WTC11 (cell line): Measurements from ENCODE around the gene GPATCH4. TPM values are rescaled to one million over a fixed set of nuclear protein-coding genes. Genes with fewer than 3 reads are reported as not detected.

ENCODE experiments used
- ATAC-seq: fragments of 200-7000 bp; cut with Tn5 transposase; 2 replicates; pipeline ENCODE4 v1.10.0; 2021; ENCODE audit warnings: mild to moderate bottlenecking, moderate library complexity
- CTCF ChIA-PET: fragments of 300-600 bp; sonication (Branson Sonifier 250); formaldehyde crosslinking; loops from one replicate; lab custom pipeline; 2021; ENCODE audit warnings: antibody characterized with exemption; lab: Charles Lee
- POLR2A ChIA-PET: fragments of 350-600 bp; sonication (Branson Sonifier 250); formaldehyde crosslinking; loops from one replicate; lab custom pipeline; 2021; ENCODE audit warnings: antibody characterized with exemption; lab: Charles Lee
- DNase-seq: peaks from one replicate; pipeline ENCODE4 v3.0.0; 2021; ENCODE audit warnings: low spot score
- H3K27ac Mint-ChIP-seq: 2 replicates; pipeline ENCODE4 v1.8.0; 2021; ENCODE audit warnings: mixed read lengths
- H3K27me3 Mint-ChIP-seq: 2 replicates; pipeline ENCODE4 v1.8.0; 2021; ENCODE audit warnings: low read depth, mild to moderate bottlenecking, moderate library complexity, mixed read lengths
- H3K36me3 Mint-ChIP-seq: 2 replicates; pipeline ENCODE4 v1.8.0; 2021; ENCODE audit warnings: mixed read lengths
- H3K4me1 Mint-ChIP-seq: 2 replicates; pipeline ENCODE4 v1.8.0; 2022; ENCODE audit warnings: mixed read lengths
- H3K4me3 Mint-ChIP-seq: 2 replicates; pipeline ENCODE4 v1.8.0; 2021; ENCODE audit warnings: mild to moderate bottlenecking, moderate library complexity, mixed read lengths
- H3K9me3 Mint-ChIP-seq: 2 replicates; pipeline ENCODE4 v1.8.0; 2021; ENCODE audit warnings: mixed read lengths
- ARID4B ChIP-seq: sonication (generic); formaldehyde crosslinking; IDR thresholded peaks from 2 replicates; pipeline ENCODE4 v1.8.0; 2023; ENCODE audit warnings: missing genetic modification reagents, mild to moderate bottlenecking, borderline replicate concordance
- ATF1 ChIP-seq: sonication (generic); formaldehyde crosslinking; IDR thresholded peaks from 2 replicates; pipeline ENCODE4 v1.8.1; 2023; ENCODE audit warnings: mild to moderate bottlenecking, moderate library complexity, missing genetic modification reagents
- CBFB ChIP-seq: sonication (generic); formaldehyde crosslinking; IDR thresholded peaks from 2 replicates; pipeline ENCODE4 v1.8.1; 2022; ENCODE audit warnings: mild to moderate bottlenecking, low read depth, missing genetic modification reagents
- CREB1 ChIP-seq: sonication (generic); formaldehyde crosslinking; IDR thresholded peaks from 2 replicates; pipeline ENCODE4 v1.8.0; 2023; ENCODE audit warnings: mild to moderate bottlenecking, missing genetic modification reagents
- ETV6 ChIP-seq: sonication (generic); formaldehyde crosslinking; IDR thresholded peaks from 2 replicates; pipeline ENCODE4 v1.8.1; 2022; ENCODE audit warnings: mild to moderate bottlenecking, missing genetic modification reagents
- FOXK1 ChIP-seq: sonication (generic); formaldehyde crosslinking; IDR thresholded peaks from 2 replicates; pipeline ENCODE4 v1.8.0; 2022; ENCODE audit warnings: mild to moderate bottlenecking, moderate library complexity, missing genetic modification reagents
- MLX ChIP-seq: sonication (generic); formaldehyde crosslinking; IDR thresholded peaks from 2 replicates; pipeline ENCODE4 v1.8.1; 2023; ENCODE audit warnings: mild to moderate bottlenecking, missing genetic modification reagents, moderate library complexity
- MYBL2 ChIP-seq: sonication (generic); formaldehyde crosslinking; IDR thresholded peaks from 2 replicates; pipeline ENCODE4 v1.8.1; 2023; ENCODE audit warnings: mild to moderate bottlenecking, moderate library complexity, missing genetic modification reagents
- NFE2L1 ChIP-seq: sonication (generic); formaldehyde crosslinking; IDR thresholded peaks from 2 replicates; pipeline ENCODE4 v1.8.1; 2023; ENCODE audit warnings: missing genetic modification reagents
- PREB ChIP-seq: sonication (generic); formaldehyde crosslinking; IDR thresholded peaks from 2 replicates; pipeline ENCODE4 v1.8.1; 2022; ENCODE audit warnings: mild to moderate bottlenecking, missing genetic modification reagents, moderate library complexity, borderline replicate concordance
- PRRX2 ChIP-seq: fragments of 250-450 bp; sonication (Bioruptor Pico); IDR thresholded peaks from 2 replicates; pipeline ENCODE4 v1.8.0; 2021; ENCODE audit warnings: mild to moderate bottlenecking
- RELA ChIP-seq: sonication (generic); formaldehyde crosslinking; IDR thresholded peaks from 2 replicates; pipeline ENCODE4 v1.8.1; 2022; ENCODE audit warnings: missing genetic modification reagents, mild to moderate bottlenecking, borderline replicate concordance
- SOX15 ChIP-seq: fragments of 250-450 bp; sonication (Bioruptor Pico); IDR thresholded peaks from 2 replicates; pipeline ENCODE4 v1.9.0; 2021; ENCODE audit warnings: mild to moderate bottlenecking
- TP53 ChIP-seq: sonication (generic); formaldehyde crosslinking; IDR thresholded peaks from 2 replicates; pipeline ENCODE4 v1.8.1; 2023; ENCODE audit warnings: mild to moderate bottlenecking, missing genetic modification reagents
- ZNF317 ChIP-seq: sonication (generic); formaldehyde crosslinking; IDR thresholded peaks from 2 replicates; pipeline ENCODE4 v1.8.1; 2023; ENCODE audit warnings: low read depth, mild to moderate bottlenecking, moderate library complexity, missing genetic modification reagents, borderline replicate concordance
- ZNF416 ChIP-seq: fragments of 250-450 bp; sonication (Bioruptor Pico); IDR thresholded peaks from 2 replicates; pipeline ENCODE4 v1.9.0; 2021; ENCODE audit warnings: mild to moderate bottlenecking, inconsistent platforms
- ZNF512 ChIP-seq: sonication (generic); formaldehyde crosslinking; IDR thresholded peaks from 2 replicates; pipeline ENCODE4 v1.8.1; 2022; ENCODE audit warnings: missing genetic modification reagents, borderline replicate concordance
- total RNA-seq: library from RNA; stranded (reverse); gene quantifications from 3 replicates; pipeline ENCODE4 v1.2.3, GENCODE V29; 2021

Gene GPATCH4
- total RNA-seq, 1 experiment from 2014 or later = 50.1 TPM

DNA sequence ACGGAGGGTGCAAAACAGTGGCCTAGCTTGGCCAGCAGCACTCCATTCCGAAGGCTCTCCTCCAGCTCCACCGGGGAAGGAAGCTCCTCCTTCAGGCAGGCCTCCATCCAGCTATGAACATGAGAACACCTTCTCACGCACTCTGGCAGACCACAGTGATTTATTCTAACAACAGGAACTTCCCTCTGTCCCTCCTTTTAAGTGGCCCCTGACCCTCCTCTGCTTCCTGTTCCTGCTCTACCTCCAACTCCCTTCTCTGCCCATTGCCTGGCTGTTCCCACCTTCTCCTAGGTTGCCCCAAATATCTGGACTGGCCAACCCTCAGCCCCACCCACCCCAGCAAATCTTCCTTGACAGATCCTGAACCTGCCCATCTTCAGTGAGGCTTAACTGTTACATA is 34.8 kb downstream of the GPATCH4 start (continued):
- TF ChIP-seq ZNF512 (CRISPR knock-in tag) = no peak
- no peak for TF ChIP-seq PRRX2 (CRISPR knock-in tag)
- TF ChIP-seq SOX15 = no peak
- TF ChIP-seq ZNF416 (CRISPR knock-in tag) = no peak
- no peak for TF ChIP-seq ATF1 (CRISPR knock-in tag)
- no peak for TF ChIP-seq CREB1 (CRISPR knock-in tag)
- TF ChIP-seq RELA (CRISPR knock-in tag) = no peak

DNA sequence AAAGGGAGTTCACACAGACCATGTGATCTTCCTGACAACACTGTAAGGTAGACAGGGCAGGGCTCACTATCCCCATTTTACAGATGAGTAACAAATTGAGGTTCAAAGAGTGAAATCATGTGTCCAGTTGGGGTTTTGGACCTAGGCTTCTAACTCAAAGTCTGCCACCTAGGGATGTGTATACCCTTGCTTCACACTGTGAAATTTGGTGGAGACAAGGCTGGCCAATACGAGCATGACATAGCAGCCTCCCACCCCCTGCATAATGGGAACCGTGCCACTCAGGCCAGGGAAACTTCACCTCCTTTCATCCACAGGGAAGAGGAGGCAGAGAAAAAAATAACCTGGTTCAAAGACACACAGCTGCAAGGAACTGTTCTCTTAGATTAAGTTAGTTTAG is 35.8 kb downstream of the GPATCH4 start:
- Mint-ChIP-seq H3K27me3 (no peaks in the 10 kb centered on the region), H3K36me3 (peaks cover 32% of the 10 kb centered on the region), H3K27ac (no peak overlapping the region), H3K4me3 (no peak overlapping the region), H3K9me3 (no peaks in the 10 kb centered on the region), H3K4me1 (no peaks in the 10 kb centered on the region)
- TF ChIP-seq FOXK1 = no peak
- no peak for TF ChIP-seq TP53
- no peak for TF ChIP-seq CBFB (CRISPR knock-in tag)
- TF ChIP-seq ZNF512 (CRISPR knock-in tag) = no peak
- TF ChIP-seq SOX15 = no peak
- TF ChIP-seq ARID4B (CRISPR knock-in tag) = no peak
- no peak for TF ChIP-seq MYBL2
- CTCF ChIA-PET = interaction anchor here (1.2 kb wide), 1 partner anchor 75 kb away, joined by 3 read pairs; no protein-coding TSS in a partner anchor
- ATAC-seq (no peak), DNase-seq (no peak)
- POLR2A ChIA-PET = no interaction called here

DNA sequence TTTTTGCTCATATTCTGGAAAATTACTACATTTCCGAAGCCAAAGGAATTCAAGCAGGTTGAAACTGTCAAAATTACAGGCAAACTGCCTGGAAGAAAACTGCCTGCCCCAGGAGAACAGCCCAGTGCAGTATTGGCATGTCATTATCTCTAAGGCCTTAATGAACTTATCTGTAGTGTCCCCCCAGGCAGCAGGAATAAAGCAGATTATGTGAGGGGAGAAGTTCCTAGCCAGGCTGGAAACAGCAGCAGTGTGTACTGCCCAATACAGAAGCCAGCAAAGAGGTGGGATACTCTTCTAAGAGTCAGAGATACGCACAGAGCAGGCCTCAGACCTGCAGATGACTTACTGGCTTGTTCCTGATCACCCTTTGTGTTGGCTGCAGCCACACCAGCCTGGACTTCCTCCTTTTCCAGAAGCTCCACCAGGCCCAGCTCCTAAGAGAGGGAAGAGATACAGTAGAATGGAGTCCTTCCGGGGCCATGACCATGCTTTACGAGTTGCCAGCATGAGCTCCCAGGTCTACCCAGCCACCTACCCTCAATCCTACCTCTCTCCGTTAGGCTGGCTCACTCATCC is 40.6 kb downstream of the GPATCH4 start:
- no peak for TF ChIP-seq NFE2L1 (CRISPR knock-in tag)
- no peak for TF ChIP-seq TP53
- TF ChIP-seq MLX (CRISPR knock-in tag) = no peak
- TF ChIP-seq ETV6 (CRISPR knock-in tag) = no peak
- no peak for TF ChIP-seq ZNF317
- no peak for TF ChIP-seq PREB
- TF ChIP-seq ARID4B (CRISPR knock-in tag) = no peak
- ChIA-PET CTCF (interaction anchor here (1.1 kb wide), 1 partner anchor 80 kb away, joined by 3 read pairs; no protein-coding TSS in a partner anchor), POLR2A (no interaction called here)
- H3K9me3 Mint-ChIP-seq = no peaks in the 10 kb centered on the region
- ATAC-seq = no peak
- H3K27me3 Mint-ChIP-seq = no peaks in the 10 kb centered on the region
- no peak overlapping the region for H3K4me3 Mint-ChIP-seq
- H3K4me1 Mint-ChIP-seq = no peaks in the 10 kb centered on the region
- H3K36me3 Mint-ChIP-seq = peaks cover 41% of the 10 kb centered on the region
- no peak for DNase-seq
- H3K27ac Mint-ChIP-seq = no peak overlapping the region
